ENCODE measurements around the gene PDP2.

PDP2 gene

DNA sequence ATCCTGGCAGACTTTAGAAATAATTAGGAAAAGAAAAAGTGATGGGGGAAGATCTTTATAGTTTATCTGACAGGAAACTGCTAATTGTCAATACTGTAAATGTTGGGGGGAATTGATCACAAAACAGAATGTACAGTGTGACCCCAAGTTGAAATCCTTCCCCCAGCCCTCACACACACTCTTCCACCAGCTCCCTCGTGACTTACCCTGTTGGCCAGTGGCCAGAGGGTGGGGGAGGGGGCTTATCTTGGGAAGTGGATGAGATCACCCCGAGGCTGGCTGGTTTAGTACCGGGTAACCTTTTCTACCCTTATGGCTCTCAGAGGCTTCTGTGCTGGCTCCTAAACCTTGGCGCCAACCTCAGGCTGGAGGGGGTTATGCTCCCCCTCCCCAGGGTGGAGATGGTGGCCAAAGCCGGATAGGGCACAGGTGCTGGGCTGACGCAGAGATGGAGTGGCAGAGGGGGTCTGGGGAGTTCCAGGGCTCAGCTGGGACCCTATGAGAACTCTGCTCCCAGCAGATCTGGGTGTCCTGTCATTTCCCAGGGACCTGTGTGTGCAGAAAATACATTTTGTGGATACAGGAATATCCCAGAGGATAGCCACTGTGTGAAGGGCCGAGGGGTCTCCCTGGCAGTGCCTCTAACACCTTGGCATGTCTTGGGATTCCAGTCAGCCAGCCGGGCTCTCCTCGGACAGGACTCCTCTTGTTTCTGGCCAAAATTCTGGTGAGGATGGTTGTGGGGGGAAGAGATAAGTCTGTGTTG is 19.8 kb downstream of the PDP2 start:
- Histone ChIP-seq H4K20me1 (ENCODE audit: insufficient read depth, low read length) (no peaks in the 10 kb centered on the region), H3K4me2 (ENCODE audit: low read length) (no peak overlapping the region), H3K4me1 (ENCODE audit: insufficient read depth, low read length, severe bottlenecking) (no peaks in the 10 kb centered on the region)

DNA sequence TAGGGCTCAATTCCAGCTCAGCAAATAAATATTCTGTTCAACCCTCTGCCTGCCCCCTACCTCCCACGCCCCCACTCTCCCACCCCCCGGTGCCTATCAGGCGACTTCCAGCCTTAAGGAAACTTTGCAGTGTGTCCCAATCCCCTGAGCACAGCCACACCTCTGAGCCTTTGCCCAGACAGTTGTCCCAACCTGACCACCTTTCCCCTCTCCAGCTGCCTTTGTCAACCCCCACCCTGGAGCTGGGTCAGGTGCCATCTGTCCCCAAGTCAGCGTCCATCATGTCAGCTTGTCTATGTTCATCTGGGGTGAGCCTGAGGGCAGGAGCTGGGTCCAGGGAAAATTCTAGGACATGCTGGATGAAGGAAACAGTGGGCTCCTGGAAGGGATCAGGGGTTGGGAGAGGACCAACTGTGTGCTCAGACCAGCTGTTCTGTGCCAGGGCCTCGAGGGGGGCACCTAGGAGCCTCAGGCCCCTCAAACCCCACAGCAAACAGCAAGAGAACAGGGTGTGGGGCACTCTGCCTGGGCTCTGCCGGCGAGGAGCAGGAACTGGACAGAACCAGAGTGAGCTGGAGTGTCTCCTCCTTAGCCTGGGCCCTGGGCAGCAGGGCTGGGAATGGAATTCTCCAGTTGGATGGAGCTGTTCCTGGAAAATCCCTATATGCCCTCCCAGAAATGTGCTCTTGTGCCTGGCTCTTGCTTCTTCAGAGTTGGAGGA is 20.6 kb downstream of the PDP2 start:
- H2AFZ ChIP-seq (ENCODE audit: low read length), result no peak overlapping the region
- H3K9ac ChIP-seq (ENCODE audit: low read length), result no peak overlapping the region
- no peak overlapping the region for H3K4me3 ChIP-seq (ENCODE audit: low read depth, low read length, poor library complexity, severe bottlenecking)
- H3K4me2 ChIP-seq (ENCODE audit: low read length), result no peak overlapping the region
- no peaks in the 10 kb centered on the region for H3K36me3 ChIP-seq (ENCODE audit: insufficient read depth, low read length)
- H3K4me1 ChIP-seq (ENCODE audit: insufficient read depth, low read length, severe bottlenecking), result no peaks in the 10 kb centered on the region
- no peaks in the 10 kb centered on the region for H3K79me2 ChIP-seq (ENCODE audit: insufficient read depth, low read length)
- H3F3A ChIP-seq (ENCODE audit: insufficient read depth, low read length), result no peaks in the 10 kb centered on the region
- H3K9me2 ChIP-seq (ENCODE audit: low read depth, low read length), result no peaks in the 10 kb centered on the region
- H3K9me3 ChIP-seq (ENCODE audit: low read length), result no peaks in the 10 kb centered on the region
- no peaks in the 10 kb centered on the region for H4K20me1 ChIP-seq (ENCODE audit: insufficient read depth, low read length)
- H3K27ac ChIP-seq (ENCODE audit: low read depth, low read length, poor library complexity, severe bottlenecking), result no peak overlapping the region
- TF ChIP-seq EZH2 (IDR thresholded peaks at IDR 0.05; ENCODE audit: borderline replicate concordance, low read length), result no peak
- TF ChIP-seq, protein P1, sequence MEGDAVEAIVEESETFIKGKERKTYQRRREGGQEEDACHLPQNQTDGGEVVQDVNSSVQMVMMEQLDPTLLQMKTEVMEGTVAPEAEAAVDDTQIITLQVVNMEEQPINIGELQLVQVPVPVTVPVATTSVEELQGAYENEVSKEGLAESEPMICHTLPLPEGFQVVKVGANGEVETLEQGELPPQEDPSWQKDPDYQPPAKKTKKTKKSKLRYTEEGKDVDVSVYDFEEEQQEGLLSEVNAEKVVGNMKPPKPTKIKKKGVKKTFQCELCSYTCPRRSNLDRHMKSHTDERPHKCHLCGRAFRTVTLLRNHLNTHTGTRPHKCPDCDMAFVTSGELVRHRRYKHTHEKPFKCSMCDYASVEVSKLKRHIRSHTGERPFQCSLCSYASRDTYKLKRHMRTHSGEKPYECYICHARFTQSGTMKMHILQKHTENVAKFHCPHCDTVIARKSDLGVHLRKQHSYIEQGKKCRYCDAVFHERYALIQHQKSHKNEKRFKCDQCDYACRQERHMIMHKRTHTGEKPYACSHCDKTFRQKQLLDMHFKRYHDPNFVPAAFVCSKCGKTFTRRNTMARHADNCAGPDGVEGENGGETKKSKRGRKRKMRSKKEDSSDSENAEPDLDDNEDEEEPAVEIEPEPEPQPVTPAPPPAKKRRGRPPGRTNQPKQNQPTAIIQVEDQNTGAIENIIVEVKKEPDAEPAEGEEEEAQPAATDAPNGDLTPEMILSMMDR (IDR thresholded peaks at IDR 0.05; ENCODE audit: low read length), result no peak
- peaks cover 3% of the 10 kb centered on the region; the same call in 1 of the 2 replicates for H3K27me3 ChIP-seq (ENCODE audit: insufficient read depth, low read length)

More for the DNA sequence above, 19.8 kb downstream of the PDP2 start:
- Histone ChIP-seq H3K36me3 (ENCODE audit: insufficient read depth, low read length) (no peaks in the 10 kb centered on the region), H3K9me3 (ENCODE audit: low read length) (no peaks in the 10 kb centered on the region), H3K27me3 (ENCODE audit: insufficient read depth, low read length) (peaks cover 3% of the 10 kb centered on the region; the same call in 1 of the 2 replicates), H3K4me3 (ENCODE audit: low read depth, low read length, poor library complexity, severe bottlenecking) (no peak overlapping the region), H3K27ac (ENCODE audit: low read depth, low read length, poor library complexity, severe bottlenecking) (no peak overlapping the region), H3K9ac (ENCODE audit: low read length) (no peak overlapping the region), H2AFZ (ENCODE audit: low read length) (no peak overlapping the region), H3K79me2 (ENCODE audit: insufficient read depth, low read length) (no peaks in the 10 kb centered on the region), H3K9me2 (ENCODE audit: low read depth, low read length) (no peaks in the 10 kb centered on the region), H3F3A (ENCODE audit: insufficient read depth, low read length) (no peaks in the 10 kb centered on the region)
- TF ChIP-seq, protein P1 (IDR thresholded peaks at IDR 0.05; ENCODE audit: low read length), result no peak
- no peak for TF ChIP-seq EZH2 (IDR thresholded peaks at IDR 0.05; ENCODE audit: borderline replicate concordance, low read length)

DNA sequence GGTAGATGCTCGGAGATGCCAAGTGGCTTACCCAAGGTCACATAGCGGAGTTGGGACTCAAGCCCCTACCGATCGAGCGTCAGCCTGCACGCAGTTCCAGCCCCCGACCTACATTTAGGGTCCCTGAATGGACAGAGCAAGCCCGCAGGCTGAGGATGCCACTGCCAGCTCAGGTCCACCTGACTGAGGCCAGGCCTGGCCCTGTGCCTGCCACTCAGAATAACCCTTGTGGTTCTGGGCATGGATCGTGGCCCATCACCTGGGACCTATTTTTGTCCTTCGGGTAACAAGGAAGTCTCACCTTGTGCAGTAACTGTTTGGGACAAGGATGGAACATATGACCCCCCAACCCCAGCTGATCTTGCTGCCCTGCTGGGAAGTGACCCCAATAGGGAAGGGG is 21.3 kb downstream of the PDP2 start:
- no peak overlapping the region for H3K27ac ChIP-seq (ENCODE audit: low read depth, low read length, poor library complexity, severe bottlenecking)
- no peaks in the 10 kb centered on the region for H3K9me2 ChIP-seq (ENCODE audit: low read depth, low read length)
- H3K36me3 ChIP-seq (ENCODE audit: insufficient read depth, low read length), result no peaks in the 10 kb centered on the region
- no peaks in the 10 kb centered on the region for H3K79me2 ChIP-seq (ENCODE audit: insufficient read depth, low read length)
- no peak overlapping the region for H3K4me3 ChIP-seq (ENCODE audit: low read depth, low read length, poor library complexity, severe bottlenecking)
- H3K27me3 ChIP-seq (ENCODE audit: insufficient read depth, low read length), result peaks cover 3% of the 10 kb centered on the region; the same call in 1 of the 2 replicates
- no peak overlapping the region for H2AFZ ChIP-seq (ENCODE audit: low read length)
- no peaks in the 10 kb centered on the region for H3F3A ChIP-seq (ENCODE audit: insufficient read depth, low read length)
- H3K4me2 ChIP-seq (ENCODE audit: low read length), result no peak overlapping the region
- no peaks in the 10 kb centered on the region for H3K9me3 ChIP-seq (ENCODE audit: low read length)
- TF ChIP-seq EZH2 (IDR thresholded peaks at IDR 0.05; ENCODE audit: borderline replicate concordance, low read length), result no peak
- TF ChIP-seq, protein P1 (IDR thresholded peaks at IDR 0.05; ENCODE audit: low read length), result no peak
- no peak overlapping the region for H3K9ac ChIP-seq (ENCODE audit: low read length)
- no peaks in the 10 kb centered on the region for H3K4me1 ChIP-seq (ENCODE audit: insufficient read depth, low read length, severe bottlenecking)
- H4K20me1 ChIP-seq (ENCODE audit: insufficient read depth, low read length), result no peaks in the 10 kb centered on the region

Data from OCI-LY1 (cell line).